ENCODE data around the gene PRKAR1A. TPM values are rescaled to one million over a fixed set of nuclear protein-coding genes. Genes with fewer than 3 reads are reported as not detected.
A peak's percentile ranks its signal among the peaks of the same experiment; 100 is the strongest.

PRKAR1A gene
- polyA plus RNA-seq, 3 donors, result 35.2 to 157 (median 152) TPM

DNA sequence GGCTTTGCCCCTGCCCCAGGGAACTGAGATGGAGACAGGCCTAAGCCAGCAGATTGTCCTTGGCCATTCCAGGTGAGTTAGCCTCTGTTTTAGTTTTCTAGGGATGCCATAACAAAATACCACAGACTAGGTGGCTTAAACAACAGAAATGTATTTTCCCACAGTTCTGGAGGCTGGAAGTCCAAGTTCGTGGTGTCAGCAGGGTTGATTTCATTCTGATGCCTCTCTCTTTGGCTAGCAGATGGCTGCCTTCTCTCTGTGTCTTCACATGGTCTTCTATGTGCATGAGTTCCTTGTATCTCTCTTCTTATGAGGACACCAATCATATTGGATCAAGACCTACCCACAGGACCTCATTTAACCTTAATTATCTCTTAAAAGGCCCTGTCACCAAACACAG, 76.1 kb downstream of the PRKAR1A start:
- WGBS, 3 donors, result 82 to 84% (median 83%) methylated on average over 1 of the region's 1 CpG

GRCh38 chr17:68589086-68589485, 76.9 kb downstream of the PRKAR1A start:
- no peak overlapping the region for H3K27ac ChIP-seq (ENCODE audit: low read depth, low read length)
- 89 to 95% (median 94%) methylated on average over 3 of the region's 3 CpGs for WGBS, 3 donors

More for the DNA sequence above, 76.1 kb downstream of the PRKAR1A start:
- no peak overlapping the region for H3K27ac ChIP-seq (ENCODE audit: low read depth, low read length)

- H3K27ac ChIP-seq (ENCODE audit: low read depth, low read length), result no peak overlapping the region
- WGBS, 3 donors, result 77 to 86% (median 85%) methylated on average over 12 of the region's 12 CpGs
Observed at GRCh38 chr17:68591583-68591982, 79.4 kb downstream of the PRKAR1A start.

DNA sequence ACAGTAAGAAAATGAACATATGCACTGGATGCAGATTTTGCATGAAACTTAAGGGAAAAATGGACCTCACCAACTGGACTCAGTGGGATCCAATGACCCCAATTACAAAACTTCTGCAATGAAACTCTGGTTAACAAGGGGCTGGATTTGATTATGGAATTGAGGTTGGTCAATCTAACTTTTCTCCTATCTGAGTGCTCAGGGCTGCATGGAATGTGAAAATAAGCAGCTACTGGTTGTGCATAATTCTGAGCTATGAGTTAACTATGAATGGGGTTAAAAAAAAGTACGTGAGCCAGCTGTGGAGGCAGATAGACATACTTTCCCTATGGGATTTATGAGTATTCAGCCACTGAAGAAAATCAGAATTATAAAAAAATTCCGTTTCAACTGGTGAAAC, 79.8 kb downstream of the PRKAR1A start:
- no peak overlapping the region for H3K27ac ChIP-seq (ENCODE audit: low read depth, low read length)
- 56 to 71% (median 71%) methylated on average over 2 of the region's 2 CpGs for WGBS, 3 donors

GRCh38 chr17:68592682-68593641, 80.7 kb downstream of the PRKAR1A start:
- 51 to 69% (median 63%) methylated on average over 3 of the region's 3 CpGs for WGBS, 3 donors

GRCh38 chr17:68594552-68594951, 82.3 kb downstream of the PRKAR1A start:
- no peak overlapping the region for H3K27ac ChIP-seq (ENCODE audit: low read depth, low read length)
- WGBS, 3 donors, result 78 to 81% (median 79%) methylated on average over 2 of the region's 2 CpGs

More at GRCh38 chr17:68592682-68593641, 80.7 kb downstream of the PRKAR1A start:
- no peak overlapping the region for H3K27ac ChIP-seq (ENCODE audit: low read depth, low read length)

GRCh38 chr17:68595496-68595895, 83.3 kb downstream of the PRKAR1A start:
- WGBS, 3 donors, result 35 to 86% (median 43%) methylated on average over 5 of the region's 5 CpGs
- H3K27ac ChIP-seq (ENCODE audit: low read depth, low read length), result peak overlapping the region; percentile 2

GRCh38 chr17:68595986-68596385, 83.8 kb downstream of the PRKAR1A start:
- H3K27ac ChIP-seq (ENCODE audit: low read depth, low read length), result no peak overlapping the region
- WGBS, 3 donors, result 59 to 76% (median 64%) methylated on average over 2 of the region's 2 CpGs

DNA sequence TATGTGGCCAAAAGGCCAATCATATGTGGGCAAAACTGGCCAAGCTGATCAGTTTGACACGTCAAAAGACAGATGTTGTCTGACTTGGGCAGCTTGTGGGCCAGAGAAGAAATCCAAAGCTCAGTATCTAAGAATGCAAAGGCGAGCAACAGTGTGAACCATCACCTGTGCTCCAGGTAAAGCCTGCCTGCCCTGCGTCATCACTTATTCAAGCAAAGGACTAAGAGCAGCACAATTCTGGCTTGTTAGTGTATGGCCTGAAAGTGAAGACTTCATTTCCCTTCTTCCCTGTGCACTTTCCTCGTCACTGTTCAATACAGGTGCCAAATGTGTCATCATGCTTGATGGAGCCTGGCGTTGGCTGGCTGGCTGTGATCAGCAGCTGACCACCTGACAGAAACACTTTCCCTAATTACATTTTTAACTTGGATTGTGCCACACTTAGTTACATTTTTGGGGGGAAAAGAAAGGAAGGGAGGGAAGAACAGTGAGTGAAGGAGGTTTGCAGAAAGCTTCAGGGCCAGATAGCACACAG, 84.2 kb downstream of the PRKAR1A start:
- WGBS, 3 donors, result 77 to 87% (median 81%) methylated on average over 5 of the region's 5 CpGs

GRCh38 chr17:68598074-68598473, 85.8 kb downstream of the PRKAR1A start:
- no peak overlapping the region for H3K27ac ChIP-seq (ENCODE audit: low read depth, low read length)
- 88 to 95% (median 90%) methylated on average over 4 of the region's 4 CpGs for WGBS, 3 donors

More for the DNA sequence above, 84.2 kb downstream of the PRKAR1A start:
- no peak overlapping the region for H3K27ac ChIP-seq (ENCODE audit: low read depth, low read length)

DNA sequence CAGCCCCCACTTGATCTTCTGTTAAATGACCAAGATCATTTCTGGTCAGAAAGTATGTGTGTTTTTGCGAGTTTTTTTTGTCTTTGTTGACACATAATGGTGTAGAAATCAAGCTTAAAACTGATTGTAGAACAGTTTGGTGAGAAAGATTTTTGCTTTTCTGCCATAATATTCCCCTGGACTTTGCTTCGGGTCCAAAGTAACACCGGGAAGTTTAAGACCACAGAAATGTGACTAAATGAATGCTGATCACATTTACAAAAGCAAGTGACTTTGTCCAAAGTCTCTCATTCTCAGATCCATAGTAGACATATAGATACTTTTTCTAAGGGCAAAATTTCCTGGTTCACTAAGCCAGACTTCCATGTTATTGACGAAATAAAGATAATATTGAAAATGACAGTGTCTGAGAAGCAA, 86.3 kb downstream of the PRKAR1A start:
- 68 to 78% (median 73%) methylated on average over 4 of the region's 4 CpGs for WGBS, 3 donors

GRCh38 chr17:68599091-68599490, 86.9 kb downstream of the PRKAR1A start:
- no peak overlapping the region for H3K27ac ChIP-seq (ENCODE audit: low read depth, low read length)
- WGBS, 3 donors, result 50 to 73% (median 53%) methylated on average over 4 of the region's 4 CpGs

More for the DNA sequence above, 86.3 kb downstream of the PRKAR1A start:
- no peak overlapping the region for H3K27ac ChIP-seq (ENCODE audit: low read depth, low read length)

GRCh38 chr17:68599552-68600066, 87.4 kb downstream of the PRKAR1A start:
- 18 to 51% (median 20%) methylated on average over 18 of the region's 18 CpGs for WGBS, 3 donors

DNA sequence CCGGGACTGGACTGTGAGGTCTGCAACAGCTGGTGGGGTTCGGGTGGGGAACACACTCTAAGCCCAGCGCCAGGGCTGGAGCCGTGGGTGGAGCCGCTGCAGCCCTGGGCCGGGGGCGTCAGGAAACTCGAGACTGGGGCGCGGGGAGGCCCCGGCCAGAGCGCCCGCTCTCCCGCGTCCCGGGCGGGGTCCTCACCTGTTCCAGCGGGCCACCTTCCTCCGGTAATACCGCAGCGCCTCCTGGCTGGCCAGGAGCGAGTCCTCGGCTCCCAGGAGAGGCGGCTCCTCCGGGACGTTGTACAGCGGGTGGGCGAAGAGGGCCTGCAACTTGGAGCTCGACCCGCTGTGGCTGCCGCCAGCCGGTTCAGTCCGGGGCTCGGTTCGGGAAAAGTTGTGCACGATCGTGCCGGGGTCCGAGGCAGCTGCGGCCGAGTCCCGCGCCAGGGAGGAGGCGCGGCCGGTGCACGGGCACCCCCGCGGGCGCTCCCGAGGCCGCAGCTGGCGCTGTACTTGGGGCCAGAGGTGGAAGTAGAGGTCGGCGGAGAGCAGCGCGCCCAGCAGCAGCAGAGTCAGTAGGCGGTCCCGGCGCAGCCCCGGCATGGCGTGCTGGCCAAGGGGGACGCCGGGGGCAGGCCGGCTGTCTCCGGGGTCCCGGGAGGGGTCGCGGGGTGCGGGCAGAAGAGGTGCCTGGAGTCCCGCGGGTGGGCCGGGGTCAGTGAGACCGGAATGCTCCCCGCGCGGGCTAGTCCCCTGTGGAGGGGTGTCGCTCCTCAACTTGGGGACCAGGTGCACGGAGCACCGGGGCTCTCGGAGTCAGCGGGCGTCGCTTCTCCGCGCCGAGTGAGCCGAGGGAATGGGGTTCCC, 88.1 kb downstream of the PRKAR1A start:
- 1 to 2% (median 1%) methylated on average over 81 to 88 of the region's 88 CpGs for WGBS, 3 donors
- no peak overlapping the region for H3K27ac ChIP-seq (ENCODE audit: low read depth, low read length)

More at GRCh38 chr17:68599552-68600066, 87.4 kb downstream of the PRKAR1A start:
- H3K27ac ChIP-seq (ENCODE audit: low read depth, low read length), result no peak overlapping the region

Other genes starting within 250 kb of the PRKAR1A start
- gene SLC16A6, start 221.3 kb upstream of the PRKAR1A start, polyA plus RNA-seq, result 1 to 10 TPM in 1 of 3 donors, under 1 TPM in 2; 0.18 to 1.1 (median 0.56) TPM
- gene ARSG, start 220.9 kb upstream of the PRKAR1A start, polyA plus RNA-seq, result 1 to 10 TPM; 1.0 to 2.3 (median 1.3) TPM
- 10 to 100 TPM; 27.7 to 37.7 (median 37.1) TPM for gene WIPI1, start 54.9 kb upstream of the PRKAR1A start, polyA plus RNA-seq
- gene FAM20A, start 88.9 kb downstream of the PRKAR1A start, polyA plus RNA-seq, result 10 to 100 TPM in 2 of 3 donors, 1 to 10 TPM in 1; 2.1 to 24.1 (median 21.7) TPM

Data from adipose tissue (tissue), 3 donors.